Peyer's patch (tissue), 4 donors: Measurements from ENCODE around the gene CYP3A4.

Source experiments
- CTCF ChIP-seq, 6 experiments: fragments of 450-650 bp in 4 of 6; fragments of 200-600 bp in 2 of 6; sonication (generic) in 1 of 6; IDR thresholded peaks; one replicate each; pipeline ENCODE4 v1.5.1; 2017 to 2019; ENCODE audit warnings: antibody characterized with exemption in 6 of 6, mild to moderate bottlenecking in 3 of 6, moderate library complexity in 1 of 6
- POLR2A ChIP-seq, 2 donors: fragments of 450-650 bp; IDR thresholded peaks; one replicate each; pipeline ENCODE4 v1.5.1; 2017; ENCODE audit warnings: antibody characterized with exemption in 2 of 2, mild to moderate bottlenecking in 2 of 2, moderate library complexity in 2 of 2

- no peak for TF ChIP-seq CTCF (IDR thresholded peaks at IDR 0.05)
- no peak for TF ChIP-seq POLR2A (IDR thresholded peaks at IDR 0.05)
Measured at GRCh38 chr7:99789441-99790070, 5.6 kb upstream of the CYP3A4 start.
